ENCODE results near the gene STX16. TPM values are rescaled to one million over a fixed set of nuclear protein-coding genes. Genes with fewer than 3 reads are reported as not detected.

STX16 gene
- total RNA-seq, 2 experiments from 2014 or later, result 108 to 109 TPM

- ChIA-PET CTCF (interaction anchor here (1.1 kb wide), 1 partner anchor 10 kb away, joined by 4 read pairs; no protein-coding TSS in a partner anchor), POLR2A (no interaction called here)
- Mint-ChIP-seq H3K4me3 (no peak overlapping the region), H3K27ac (no peak overlapping the region), H3K27me3 (no peaks in the 10 kb centered on the region), H3K9me3 (no peaks in the 10 kb centered on the region), H3K36me3 (ENCODE audit: low read depth) (peaks cover 28% of the 10 kb centered on the region), H3K4me1 (ENCODE audit: low read depth) (no peaks in the 10 kb centered on the region)
- no peak for DNase-seq
- TF ChIP-seq CTCF (IDR thresholded peaks at IDR 0.05), result no peak
- ATAC-seq, result no peak
- intact Hi-C loops (cut with micrococcal nuclease), result no loop called here
These were observed 31.8 kb downstream of the STX16 start for GRCh38 chr20:58682656-58683531.

- ChIA-PET POLR2A (no interaction called here), CTCF (no interaction called here)
- Mint-ChIP-seq H3K27ac (no peak overlapping the region), H3K36me3 (ENCODE audit: low read depth) (peaks cover 26% of the 10 kb centered on the region), H3K9me3 (no peaks in the 10 kb centered on the region), H3K4me3 (no peak overlapping the region), H3K4me1 (ENCODE audit: low read depth) (no peaks in the 10 kb centered on the region), H3K27me3 (no peaks in the 10 kb centered on the region)
- intact Hi-C loops (cut with micrococcal nuclease), result no loop called here
- ATAC-seq, result no peak
- TF ChIP-seq CTCF (IDR thresholded peaks at IDR 0.05), result no peak
- no peak for DNase-seq
These were observed 33.2 kb downstream of the STX16 start for GRCh38 chr20:58684291-58684690.

GRCh38 chr20:58685988-58686387 is 34.9 kb downstream of the STX16 start:
- POLR2A ChIA-PET, result interaction anchor here (2.4 kb wide), 1 partner anchor 34 kb away, joined by 7 read pairs; no protein-coding TSS in a partner anchor
- no peak for TF ChIP-seq CTCF (IDR thresholded peaks at IDR 0.05)
- H3K4me3 Mint-ChIP-seq, result no peak overlapping the region
- ATAC-seq, result no peak
- H3K27me3 Mint-ChIP-seq, result no peaks in the 10 kb centered on the region
- H3K4me1 Mint-ChIP-seq (ENCODE audit: low read depth), result peaks cover 5% of the 10 kb centered on the region
- no peak overlapping the region for H3K27ac Mint-ChIP-seq
- peaks cover 13% of the 10 kb centered on the region for H3K36me3 Mint-ChIP-seq (ENCODE audit: low read depth)
- DNase-seq, result no peak
- CTCF ChIA-PET, result interaction anchor here (1.5 kb wide), 1 partner anchor 27 kb away, joined by 4 read pairs; no protein-coding TSS in a partner anchor
- intact Hi-C loops (cut with micrococcal nuclease), result no loop called here
- no peaks in the 10 kb centered on the region for H3K9me3 Mint-ChIP-seq

GRCh38 chr20:58688414-58688813 is 37.3 kb downstream of the STX16 start:
- Mint-ChIP-seq H3K27me3 (no peaks in the 10 kb centered on the region), H3K4me1 (ENCODE audit: low read depth) (peaks cover 8% of the 10 kb centered on the region), H3K36me3 (ENCODE audit: low read depth) (peaks cover 7% of the 10 kb centered on the region), H3K4me3 (no peak overlapping the region), H3K27ac (no peak overlapping the region), H3K9me3 (no peaks in the 10 kb centered on the region)
- intact Hi-C loops (cut with micrococcal nuclease), result no loop called here
- ATAC-seq (no peak), DNase-seq (no peak)
- CTCF ChIA-PET, result no interaction called here
- POLR2A ChIA-PET, result interaction anchor here (1.2 kb wide), 1 partner anchor 12 kb away, joined by 3 read pairs; no protein-coding TSS in a partner anchor
- no peak for TF ChIP-seq CTCF (IDR thresholded peaks at IDR 0.05)

- Mint-ChIP-seq H3K4me1 (ENCODE audit: low read depth) (peaks cover 11% of the 10 kb centered on the region), H3K9me3 (no peaks in the 10 kb centered on the region), H3K27me3 (no peaks in the 10 kb centered on the region), H3K4me3 (no peak overlapping the region), H3K27ac (no peak overlapping the region), H3K36me3 (ENCODE audit: low read depth) (peaks cover 7% of the 10 kb centered on the region)
- ATAC-seq (no peak), DNase-seq (no peak)
- ChIA-PET POLR2A (interaction anchor here (1.2 kb wide), 1 partner anchor 12 kb away, joined by 3 read pairs; no protein-coding TSS in a partner anchor), CTCF (no interaction called here)
- no peak for TF ChIP-seq CTCF (IDR thresholded peaks at IDR 0.05)
- intact Hi-C loops (cut with micrococcal nuclease), result no loop called here
These were observed 37.8 kb downstream of the STX16 start for GRCh38 chr20:58688840-58689239.

All from activated CD8-positive, alpha-beta T cell treated with anti-CD3 and anti-CD28 coated beads for 36 hours (primary cell).